IPS DF 19.7 (cell line): ENCODE measurements around the gene ZFYVE9.

ENCODE experiments used
- DNase-seq: peaks from one replicate; pipeline ENCODE4 v3.0.0-alpha.2; 2013; ENCODE audit warnings: low read depth, low spot score

Gene ZFYVE9

GRCh38 chr1:52240592-52241210 lies 98.8 kb downstream of the ZFYVE9 start:
- no peak for DNase-seq

DNA sequence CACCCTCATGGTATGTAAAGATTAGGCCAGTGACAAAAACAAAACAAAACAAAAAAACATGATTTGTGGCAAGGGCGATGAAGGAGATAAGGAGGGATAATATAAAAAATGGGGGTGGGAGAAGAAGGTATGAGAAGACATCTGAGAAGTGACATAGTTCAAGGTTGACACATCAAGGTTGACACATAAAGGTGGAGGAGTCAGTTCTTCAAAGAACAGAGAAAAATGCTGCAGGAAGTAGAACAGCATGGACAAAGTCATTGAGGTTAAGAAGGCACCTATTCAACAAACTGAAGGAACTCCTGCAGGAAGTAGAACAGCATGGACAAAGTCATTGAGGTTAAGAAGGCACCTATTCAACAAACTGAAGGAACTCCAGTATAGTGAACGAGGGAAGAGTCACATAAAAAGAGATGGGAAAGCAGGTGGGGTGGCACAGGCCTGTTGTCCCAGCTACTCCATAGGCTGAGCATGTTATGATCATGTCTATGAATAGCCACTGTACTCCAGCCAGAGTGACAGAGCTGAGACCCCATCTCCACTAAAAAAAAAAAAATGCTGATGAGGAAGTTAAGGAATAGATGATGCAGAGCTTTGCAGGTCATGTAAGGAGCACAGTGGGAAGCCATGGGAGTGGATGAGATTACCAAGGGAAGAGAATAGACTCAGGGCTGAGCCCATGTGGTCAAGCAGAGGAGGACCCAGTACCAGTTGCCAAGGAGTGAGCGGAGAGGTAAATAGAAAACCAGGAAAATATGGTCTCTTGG lies 101.5 kb downstream of the ZFYVE9 start:
- DNase-seq: no peak

- DNase-seq: no peak
Measured at GRCh38 chr1:52249831-52250230, 107.9 kb downstream of the ZFYVE9 start.

DNA sequence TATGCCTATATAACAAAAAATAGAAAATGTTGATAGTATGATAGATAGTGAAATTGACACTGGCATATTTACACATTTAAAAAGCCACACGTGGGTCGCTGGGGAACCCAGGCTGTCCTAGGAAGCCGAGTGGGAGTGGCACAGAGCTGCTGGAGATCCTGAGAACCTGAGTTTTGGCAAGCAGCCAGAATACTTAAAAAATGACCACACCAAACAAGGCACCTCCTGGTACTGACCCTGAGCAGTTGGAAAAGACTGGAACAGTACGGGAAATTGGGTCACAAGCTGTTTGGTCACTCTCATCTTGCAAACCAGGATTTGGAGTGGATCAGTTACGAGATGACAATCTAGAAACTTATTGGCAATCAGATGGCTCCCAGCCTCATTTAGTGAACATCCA lies 111.5 kb downstream of the ZFYVE9 start:
- DNase-seq: no peak

GRCh38 chr1:52259886-52260285 lies 118.0 kb downstream of the ZFYVE9 start:
- no peak for DNase-seq

GRCh38 chr1:52263153-52263910 lies 121.4 kb downstream of the ZFYVE9 start:
- DNase-seq: no peak

DNA sequence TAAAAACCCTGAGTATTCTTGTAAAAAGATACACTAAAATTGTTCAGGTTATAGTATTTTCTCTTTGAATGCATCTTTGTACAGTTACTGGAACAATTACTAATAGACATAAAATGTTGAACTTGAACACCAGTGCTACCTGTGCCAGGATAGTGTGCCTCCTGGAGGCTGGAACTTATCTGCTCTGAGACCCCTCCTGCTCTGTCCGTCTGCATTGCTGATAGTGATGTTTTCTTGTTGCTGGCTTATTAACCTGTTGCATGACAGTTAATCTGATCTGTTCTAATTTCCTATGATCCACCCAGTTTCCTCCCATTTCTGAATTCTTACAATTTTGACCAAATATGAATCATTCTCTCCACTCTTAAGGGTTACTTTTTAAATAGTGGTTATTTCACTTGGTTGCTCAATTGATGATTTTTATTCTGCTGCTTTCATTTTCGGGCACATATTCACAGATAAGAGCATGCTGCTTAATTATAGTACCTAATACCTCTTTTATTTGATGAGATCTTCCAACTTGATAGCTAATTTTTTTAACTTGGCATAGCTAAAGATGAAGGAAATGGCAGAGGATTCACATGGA lies 122.7 kb downstream of the ZFYVE9 start:
- no peak for DNase-seq

GRCh38 chr1:52266507-52266906 lies 124.6 kb downstream of the ZFYVE9 start:
- DNase-seq: no peak

- peak; percentile 42 for DNase-seq
Measured at GRCh38 chr1:52268372-52268771, 126.5 kb downstream of the ZFYVE9 start.

DNA sequence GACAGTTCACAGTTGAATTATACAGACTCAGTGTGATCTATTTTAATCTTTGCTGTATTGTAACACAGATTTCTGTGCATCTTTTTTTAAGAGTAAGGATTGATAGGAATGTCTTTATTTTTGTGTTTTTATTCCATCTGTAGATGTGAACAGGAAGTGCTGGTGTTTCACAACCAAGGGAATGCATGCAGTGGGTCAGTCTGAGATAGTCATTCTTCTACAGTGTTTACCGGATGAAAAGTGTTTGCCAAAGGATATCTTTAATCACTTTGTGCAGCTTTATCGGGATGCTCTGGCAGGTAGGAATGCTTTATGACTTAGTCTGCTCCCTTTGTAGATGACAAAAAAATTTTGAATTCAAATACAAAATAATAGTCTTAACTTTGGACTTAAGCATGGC lies 139.6 kb downstream of the ZFYVE9 start:
- no peak for DNase-seq

- no peak for DNase-seq
Measured at GRCh38 chr1:52288286-52288685, 146.4 kb downstream of the ZFYVE9 start.

- DNase-seq: no peak
Measured at GRCh38 chr1:52294580-52294979, 152.7 kb downstream of the ZFYVE9 start.

DNA sequence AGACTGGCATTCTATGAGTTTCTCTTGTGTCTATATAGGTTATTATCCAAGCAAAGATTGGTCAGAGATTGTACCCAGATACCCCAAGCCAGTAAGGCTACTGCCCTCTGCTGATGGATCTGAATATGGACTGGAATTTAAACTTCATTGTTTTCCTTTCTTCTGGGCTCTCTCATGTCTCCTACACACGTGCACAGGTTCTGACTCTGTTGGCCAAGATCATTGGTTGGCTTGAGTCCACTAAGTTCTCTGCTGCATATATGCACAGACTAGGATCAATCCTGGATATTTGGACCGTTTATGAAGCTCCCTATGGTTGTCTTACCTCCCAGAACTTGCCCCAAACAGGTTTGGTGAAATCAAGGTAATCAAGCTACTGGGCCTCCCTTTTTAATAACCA lies 154.5 kb downstream of the ZFYVE9 start:
- no peak for DNase-seq

GRCh38 chr1:52305417-52306226 lies 163.7 kb downstream of the ZFYVE9 start:
- DNase-seq: no peak

GRCh38 chr1:52306227-52307006 lies 164.5 kb downstream of the ZFYVE9 start:
- no peak for DNase-seq

DNA sequence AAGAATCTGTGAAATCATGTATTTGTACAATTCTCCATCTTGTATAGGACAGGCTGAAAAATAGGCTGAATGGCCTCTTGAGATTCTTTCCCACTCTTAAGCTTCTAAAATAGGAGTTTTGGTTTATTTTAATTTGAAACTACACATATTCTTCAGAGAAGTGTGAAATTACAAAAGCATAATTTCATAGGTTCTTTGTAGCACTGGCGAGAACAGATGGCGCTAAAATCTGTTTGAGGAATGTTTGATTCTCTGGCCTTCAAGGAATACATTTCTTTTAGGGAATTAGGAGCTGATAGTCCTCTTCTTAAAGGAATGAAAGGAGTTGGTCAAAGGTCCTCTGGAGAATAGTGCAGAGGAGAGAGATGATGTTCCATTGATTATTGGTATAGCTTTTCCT lies 179.2 kb downstream of the ZFYVE9 start:
- DNase-seq: no peak

- DNase-seq: no peak
Measured at GRCh38 chr1:52323731-52324130, 181.8 kb downstream of the ZFYVE9 start.

GRCh38 chr1:52325786-52326185 lies 183.9 kb downstream of the ZFYVE9 start:
- DNase-seq: no peak

- DNase-seq: no peak
Measured at GRCh38 chr1:52328615-52329014, 186.7 kb downstream of the ZFYVE9 start.

DNA sequence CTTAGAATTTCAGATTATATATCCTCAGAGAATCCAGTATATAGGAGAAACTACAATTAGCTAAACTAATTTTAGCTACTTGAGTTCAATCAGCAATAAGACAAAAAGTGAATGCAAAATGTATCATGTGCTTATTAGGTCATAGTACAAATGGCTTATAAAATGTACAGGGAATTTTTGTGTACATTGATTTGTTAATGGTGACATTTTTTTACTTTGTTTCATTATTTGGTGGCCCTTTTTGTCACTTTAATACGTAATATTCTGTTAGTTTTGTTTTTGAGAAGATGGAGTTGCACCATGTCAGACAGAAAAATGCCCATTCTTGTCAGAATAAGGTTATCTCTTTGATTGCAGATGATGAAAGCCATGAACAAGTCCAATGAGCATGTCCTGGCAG lies 190.5 kb downstream of the ZFYVE9 start:
- DNase-seq: no peak
